Measurements from ENCODE around the gene PPP3CA. TPM values are rescaled to one million over a fixed set of nuclear protein-coding genes. Genes with fewer than 3 reads are reported as not detected.

Gene PPP3CA
- total and polyA plus RNA-seq, 2 experiments from 2014 or later = 42.3 to 42.8 TPM

DNA sequence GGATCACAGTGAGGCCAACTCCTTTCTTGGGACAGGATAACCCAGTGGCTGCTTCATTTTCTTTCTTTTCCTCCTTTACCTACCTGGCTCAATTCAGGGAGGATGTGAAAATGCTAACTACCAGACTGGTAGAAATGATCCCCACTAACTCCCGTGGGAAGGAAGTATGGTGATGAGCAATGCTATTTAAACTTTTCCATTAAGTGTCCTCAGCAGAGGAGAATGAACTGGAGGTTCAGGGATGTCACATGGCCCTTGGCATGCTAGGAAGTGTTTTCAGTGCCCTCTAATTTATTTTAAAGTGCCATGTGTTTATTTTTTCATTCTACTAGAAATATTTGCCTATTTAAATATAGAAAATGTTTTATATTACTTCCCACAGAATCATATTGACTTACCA, 363.9 kb downstream of the PPP3CA start:
- Histone ChIP-seq H3K9me2 (ENCODE audit: insufficient read depth) (no peaks in the 10 kb centered on the region), H2AFZ (no peak overlapping the region), H3K4me2 (ENCODE audit: unreplicated experiment) (no peak overlapping the region), H3F3A (ENCODE audit: insufficient read depth) (0 out of 2 replicates have a peak, but pooled peaks cover 23% of the 10 kb centered on the region), H3K36me3 (ENCODE audit: low read depth) (no peaks in the 10 kb centered on the region), H4K20me1 (ENCODE audit: insufficient read depth) (no peaks in the 10 kb centered on the region), H3K27me3 (replicated peaks; ENCODE audit: insufficient read depth) (peaks cover 10% of the 10 kb centered on the region; the same call in 1 of the 2 replicates), H3K27ac (no peak overlapping the region), H3K9me3 (ENCODE audit: low read depth) (no peaks in the 10 kb centered on the region), H3K9ac (no peak overlapping the region), H3K4me3 (no peak overlapping the region), H3K4me1 (ENCODE audit: insufficient read depth) (peaks cover 37% of the 10 kb centered on the region), H3K79me2 (ENCODE audit: insufficient read depth) (no peaks in the 10 kb centered on the region)
- in situ Hi-C loops (cut with MboI) = no loop called here
- WGBS, 2 experiments (ENCODE audit: low coverage in 1 of 2, low lambda C conversion rate in 2 of 2, missing lambda C conversion rate in 2 of 2) = 33 to 47% methylated on average over 1 of the region's 1 CpG
- DNase-seq = peak; percentile 58
- TF ChIP-seq EZH2phosphoT487 (IDR thresholded peaks at IDR 0.05; ENCODE audit: insufficient read depth, low read depth) (no peak), EZH2 (IDR thresholded peaks at IDR 0.05; ENCODE audit: insufficient read depth, poor library complexity, severe bottlenecking) (no peak)

DNA sequence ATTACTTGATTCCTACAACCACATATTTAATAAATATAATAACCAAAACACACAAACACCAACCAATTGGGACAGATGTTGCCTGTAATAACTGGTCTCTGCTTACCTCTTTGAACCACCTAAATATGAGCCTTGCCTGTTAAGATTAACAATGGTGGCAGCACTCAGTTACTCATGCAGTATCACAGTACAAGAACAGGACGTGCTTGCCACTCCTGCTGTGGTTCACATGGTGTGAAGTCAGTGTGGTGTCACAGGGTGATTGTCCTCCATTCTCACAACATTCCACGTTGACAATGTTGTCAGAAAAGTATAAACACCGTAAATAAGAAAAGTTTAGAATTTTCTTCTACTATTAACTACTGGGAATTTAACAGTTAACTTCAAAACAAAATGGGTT, 365.0 kb downstream of the PPP3CA start:
- WGBS, 2 experiments (ENCODE audit: low coverage in 1 of 2, low lambda C conversion rate in 2 of 2, missing lambda C conversion rate in 2 of 2) = 74 to 87% methylated on average over 3 of the region's 3 CpGs
- Histone ChIP-seq H3K79me2 (ENCODE audit: insufficient read depth) (no peaks in the 10 kb centered on the region), H3K4me2 (ENCODE audit: unreplicated experiment) (no peak overlapping the region), H3K27ac (no peak overlapping the region), H3K4me3 (no peak overlapping the region), H3K9me2 (ENCODE audit: insufficient read depth) (no peaks in the 10 kb centered on the region), H3K27me3 (replicated peaks; ENCODE audit: insufficient read depth) (no peaks in the 10 kb centered on the region), H3K36me3 (ENCODE audit: low read depth) (no peaks in the 10 kb centered on the region), H4K20me1 (ENCODE audit: insufficient read depth) (no peaks in the 10 kb centered on the region), H2AFZ (no peak overlapping the region), H3K4me1 (ENCODE audit: insufficient read depth) (peaks cover 37% of the 10 kb centered on the region), H3K9me3 (ENCODE audit: low read depth) (no peaks in the 10 kb centered on the region), H3F3A (ENCODE audit: insufficient read depth) (0 out of 2 replicates have a peak, but pooled peaks cover 23% of the 10 kb centered on the region), H3K9ac (no peak overlapping the region)
- TF ChIP-seq EZH2phosphoT487 (IDR thresholded peaks at IDR 0.05; ENCODE audit: insufficient read depth, low read depth) (no peak), EZH2 (IDR thresholded peaks at IDR 0.05; ENCODE audit: insufficient read depth, poor library complexity, severe bottlenecking) (no peak)
- in situ Hi-C loops (cut with MboI) = no loop called here
- DNase-seq = no peak

- H3K27me3 ChIP-seq (replicated peaks; ENCODE audit: insufficient read depth) = no peaks in the 10 kb centered on the region
- no peaks in the 10 kb centered on the region for H4K20me1 ChIP-seq (ENCODE audit: insufficient read depth)
- no peaks in the 10 kb centered on the region for H3K9me3 ChIP-seq (ENCODE audit: low read depth)
- H3F3A ChIP-seq (ENCODE audit: insufficient read depth) = 0 out of 2 replicates have a peak, but pooled peaks cover 23% of the 10 kb centered on the region
- WGBS, 2 experiments (ENCODE audit: low coverage in 1 of 2, low lambda C conversion rate in 2 of 2, missing lambda C conversion rate in 2 of 2) = 52 to 56% methylated on average over 5 of the region's 5 CpGs
- peaks cover 37% of the 10 kb centered on the region for H3K4me1 ChIP-seq (ENCODE audit: insufficient read depth)
- H3K36me3 ChIP-seq (ENCODE audit: low read depth) = no peaks in the 10 kb centered on the region
- no peak overlapping the region for H3K4me2 ChIP-seq (ENCODE audit: unreplicated experiment)
- no peaks in the 10 kb centered on the region for H3K79me2 ChIP-seq (ENCODE audit: insufficient read depth)
- TF ChIP-seq EZH2 (IDR thresholded peaks at IDR 0.05; ENCODE audit: insufficient read depth, poor library complexity, severe bottlenecking) (no peak), EZH2phosphoT487 (IDR thresholded peaks at IDR 0.05; ENCODE audit: insufficient read depth, low read depth) (no peak)
- no peak overlapping the region for H3K9ac ChIP-seq
- DNase-seq = peak; percentile 71
- H3K4me3 ChIP-seq = no peak overlapping the region
- H3K9me2 ChIP-seq (ENCODE audit: insufficient read depth) = no peaks in the 10 kb centered on the region
- no peak overlapping the region for H2AFZ ChIP-seq
- in situ Hi-C loops (cut with MboI) = no loop called here
- H3K27ac ChIP-seq = no peak overlapping the region
These were observed 365.7 kb downstream of the PPP3CA start for GRCh38 chr4:100981447-100982204.

GRCh38 chr4:100979736-100980135, 367.6 kb downstream of the PPP3CA start:
- Histone ChIP-seq H3K4me3 (no peak overlapping the region), H3K4me2 (ENCODE audit: unreplicated experiment) (no peak overlapping the region), H3K27me3 (replicated peaks; ENCODE audit: insufficient read depth) (no peaks in the 10 kb centered on the region), H3K4me1 (ENCODE audit: insufficient read depth) (peaks cover 27% of the 10 kb centered on the region), H3K9me3 (ENCODE audit: low read depth) (no peaks in the 10 kb centered on the region), H3K27ac (no peak overlapping the region), H3K9ac (no peak overlapping the region), H3K79me2 (ENCODE audit: insufficient read depth) (no peaks in the 10 kb centered on the region), H3K9me2 (ENCODE audit: insufficient read depth) (no peaks in the 10 kb centered on the region), H3K36me3 (ENCODE audit: low read depth) (no peaks in the 10 kb centered on the region), H2AFZ (no peak overlapping the region), H3F3A (ENCODE audit: insufficient read depth) (0 out of 2 replicates have a peak, but pooled peaks cover 14% of the 10 kb centered on the region), H4K20me1 (ENCODE audit: insufficient read depth) (no peaks in the 10 kb centered on the region)
- in situ Hi-C loops (cut with MboI) = no loop called here
- no peak for TF ChIP-seq EZH2phosphoT487 (IDR thresholded peaks at IDR 0.05; ENCODE audit: insufficient read depth, low read depth)
- TF ChIP-seq EZH2 (IDR thresholded peaks at IDR 0.05; ENCODE audit: insufficient read depth, poor library complexity, severe bottlenecking) = no peak
- 74 to 76% methylated on average over 4 of the region's 4 CpGs for WGBS, 2 experiments (ENCODE audit: low coverage in 1 of 2, low lambda C conversion rate in 2 of 2, missing lambda C conversion rate in 2 of 2)
- no peak for DNase-seq
